Hepatic stellate cell (primary cell): ENCODE results near the gene TSPAN7.

Experiments
- DNase-seq: peaks from one replicate; pipeline ENCODE4 v3.0.0; 2011; ENCODE audit warnings: low spot score

The TSPAN7 gene

DNA sequence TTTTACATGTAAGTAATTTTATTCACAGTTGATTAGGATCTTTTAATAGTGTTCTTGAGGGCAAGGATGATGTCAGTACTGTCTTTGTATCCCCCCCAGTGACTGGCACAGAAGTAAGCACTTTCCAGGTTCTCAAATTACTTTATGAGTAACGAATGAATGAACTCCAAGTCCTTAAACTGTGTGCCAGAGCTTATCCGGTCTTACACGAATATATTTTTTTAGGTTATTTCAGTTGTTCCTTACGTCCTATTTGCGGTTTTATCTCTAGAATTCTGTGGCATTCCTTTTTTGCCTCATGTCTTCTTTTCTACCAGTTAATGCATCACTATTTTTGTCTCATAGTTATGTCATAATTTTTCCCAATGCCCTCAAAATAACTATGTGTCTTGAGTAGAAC lies 133.1 kb downstream of the TSPAN7 start:
- no peak for DNase-seq

DNA sequence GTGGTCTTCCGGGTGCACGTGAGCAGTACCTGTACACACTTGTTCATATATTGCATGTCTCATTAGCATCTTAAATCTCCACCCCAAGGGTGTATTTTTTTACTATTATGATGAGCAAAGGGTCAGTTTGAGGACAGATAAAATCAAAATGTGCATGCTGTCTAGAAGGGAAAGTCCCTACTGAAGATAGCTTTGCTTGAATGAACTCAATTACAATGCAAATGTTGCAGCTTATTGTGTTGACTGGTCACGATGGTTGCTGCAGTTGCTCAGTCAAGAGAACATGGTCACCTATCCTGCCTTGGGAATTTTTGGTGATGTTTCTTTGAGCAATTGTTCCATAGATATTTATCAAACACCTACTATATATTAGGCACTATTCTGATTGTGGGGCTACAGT lies 136.1 kb downstream of the TSPAN7 start:
- DNase-seq, result no peak

DNA sequence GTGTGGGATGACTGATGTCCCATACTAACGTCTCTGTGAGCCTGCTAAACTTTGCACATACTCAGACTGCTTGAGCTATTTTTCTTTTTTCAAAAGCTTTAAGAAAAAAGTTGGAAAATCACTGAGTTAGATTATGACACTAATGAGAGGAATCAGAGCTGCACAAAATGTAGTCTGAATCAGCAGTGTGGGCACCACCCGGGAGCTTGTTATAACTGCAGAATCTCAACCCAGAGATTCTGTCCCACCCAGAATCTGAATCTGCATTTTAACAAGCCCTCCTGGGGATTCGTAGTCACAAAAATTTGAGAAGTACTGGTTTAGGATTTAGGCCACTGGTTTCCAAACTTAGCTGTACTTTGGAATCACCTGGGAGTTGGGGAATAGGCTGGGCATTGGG lies 137.8 kb downstream of the TSPAN7 start:
- DNase-seq, result no peak

DNA sequence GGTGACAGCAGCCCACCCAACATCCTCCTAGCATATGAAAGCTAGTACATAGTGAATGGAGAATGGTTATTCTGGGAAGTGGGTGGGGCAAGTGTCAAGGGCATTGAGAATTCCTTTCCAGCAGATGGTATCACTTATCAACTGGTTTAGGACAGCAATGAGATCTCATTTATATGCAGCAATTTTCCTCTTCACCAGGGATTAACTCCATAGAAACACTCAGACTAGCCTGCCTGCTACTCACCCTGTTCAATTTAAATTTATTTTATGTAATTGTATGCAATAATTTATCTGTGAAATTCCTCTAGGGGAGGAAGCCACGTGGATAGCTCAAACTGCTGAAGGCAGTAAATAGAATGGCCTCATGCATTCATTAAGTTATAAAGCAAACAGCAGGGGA lies 138.4 kb downstream of the TSPAN7 start:
- no peak for DNase-seq

DNA sequence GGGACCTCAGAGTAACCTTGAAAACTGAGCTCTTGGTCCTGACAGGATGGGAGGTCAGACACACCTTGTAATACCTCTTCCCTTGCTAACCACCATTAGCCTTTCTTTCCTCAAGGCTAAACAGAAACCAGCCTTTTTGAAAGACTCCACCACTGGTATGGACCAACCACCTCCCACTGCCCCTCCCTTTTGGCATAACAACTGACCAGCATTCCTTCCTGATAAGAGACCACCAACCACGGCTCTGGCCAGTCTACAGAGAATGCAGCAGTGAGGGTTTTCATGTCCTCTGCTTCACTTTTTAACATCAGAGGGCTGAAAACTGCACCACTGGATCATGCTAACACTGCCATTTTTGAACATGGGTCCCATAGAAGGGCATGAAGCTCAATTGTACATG lies 139.7 kb downstream of the TSPAN7 start:
- no peak for DNase-seq

DNA sequence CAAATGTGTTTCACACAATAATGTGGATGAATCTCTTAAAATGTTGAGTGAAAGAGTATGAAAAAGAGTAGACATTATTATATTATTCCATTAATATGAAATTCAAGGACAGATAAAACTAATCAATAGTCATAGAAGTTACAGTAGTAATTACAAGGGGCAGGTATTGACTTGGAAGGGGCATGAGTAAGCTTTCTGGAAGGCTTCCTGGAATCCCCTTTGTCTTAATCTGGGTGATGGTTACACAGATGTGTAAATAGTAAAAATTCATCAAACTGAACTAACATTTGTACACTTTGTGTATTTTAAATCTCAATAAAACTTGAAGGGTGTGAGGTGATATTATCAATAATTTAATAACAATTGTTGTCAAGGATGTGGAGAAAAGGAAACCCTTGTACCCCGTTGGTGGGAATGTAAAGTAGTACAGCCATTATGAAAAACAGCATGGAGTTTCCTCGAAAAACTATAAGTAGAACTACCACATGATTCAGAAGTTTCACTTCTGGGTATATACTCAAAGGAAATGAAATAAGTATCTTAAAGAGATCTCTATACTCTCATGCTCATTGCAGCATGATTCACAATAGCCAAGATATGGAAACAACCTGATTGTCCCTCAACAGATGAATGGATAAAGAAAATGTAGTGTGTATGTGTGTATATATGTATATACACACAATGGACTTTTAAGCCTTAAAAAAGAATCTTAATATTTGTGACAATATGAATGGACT lies 143.0 kb downstream of the TSPAN7 start:
- DNase-seq, result no peak

DNA sequence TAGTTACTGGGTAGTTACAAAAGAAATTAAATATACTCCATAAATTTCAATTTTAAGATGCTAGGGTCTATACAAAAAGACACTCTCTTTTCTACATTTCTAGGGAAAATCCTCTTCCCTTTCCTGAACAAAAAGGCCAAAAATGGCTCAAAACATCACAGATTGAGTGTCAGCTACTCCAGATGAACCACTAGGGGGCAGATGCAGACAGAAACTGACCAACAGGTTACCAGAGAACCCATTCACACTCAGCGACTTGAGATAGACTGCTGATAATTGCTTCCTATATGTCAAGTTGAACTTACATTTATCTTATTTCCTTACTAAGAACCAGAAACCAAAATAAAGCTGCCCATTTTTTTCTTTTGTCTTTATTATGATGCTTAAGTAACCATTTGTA lies 156.5 kb downstream of the TSPAN7 start:
- peak; percentile 20 for DNase-seq

DNA sequence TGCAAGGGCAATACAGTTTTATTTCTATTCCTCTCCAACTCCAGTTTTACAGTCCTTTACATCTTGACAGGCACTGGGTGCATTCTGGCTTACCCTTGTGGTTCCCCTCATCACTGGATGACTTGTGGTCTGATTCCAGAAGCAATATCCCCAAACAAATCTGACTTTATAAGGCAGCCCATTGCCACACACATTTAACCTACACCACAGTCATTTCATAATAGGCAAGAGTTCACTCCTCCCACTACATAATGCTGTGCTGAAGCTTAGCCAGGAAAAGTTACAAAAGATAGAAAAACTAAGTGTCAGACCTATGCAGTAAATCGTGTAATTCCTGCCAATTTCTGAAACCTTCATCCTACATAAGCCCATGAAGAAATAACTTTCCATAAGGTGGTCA lies 157.0 kb downstream of the TSPAN7 start:
- DNase-seq, result no peak

DNA sequence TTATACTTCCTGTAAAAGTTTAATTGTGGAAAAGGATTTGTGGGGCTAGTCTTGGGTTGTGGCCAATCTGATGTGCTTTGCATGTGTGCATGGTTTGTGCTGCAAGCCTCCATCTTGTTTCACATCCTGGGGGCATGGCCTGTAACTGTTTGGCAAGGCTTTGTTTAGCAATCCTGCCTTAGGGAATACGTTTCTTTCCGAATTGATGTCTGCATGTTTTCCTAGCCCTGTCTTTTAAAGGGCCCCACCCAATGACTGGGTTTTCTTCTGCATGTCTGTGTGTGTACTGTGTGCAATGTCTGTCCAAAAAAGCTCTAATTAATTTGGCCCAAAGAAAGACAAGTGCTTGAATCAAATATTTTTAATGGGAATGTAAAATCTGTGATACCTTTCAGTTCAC lies 165.3 kb downstream of the TSPAN7 start:
- no peak for DNase-seq

DNA sequence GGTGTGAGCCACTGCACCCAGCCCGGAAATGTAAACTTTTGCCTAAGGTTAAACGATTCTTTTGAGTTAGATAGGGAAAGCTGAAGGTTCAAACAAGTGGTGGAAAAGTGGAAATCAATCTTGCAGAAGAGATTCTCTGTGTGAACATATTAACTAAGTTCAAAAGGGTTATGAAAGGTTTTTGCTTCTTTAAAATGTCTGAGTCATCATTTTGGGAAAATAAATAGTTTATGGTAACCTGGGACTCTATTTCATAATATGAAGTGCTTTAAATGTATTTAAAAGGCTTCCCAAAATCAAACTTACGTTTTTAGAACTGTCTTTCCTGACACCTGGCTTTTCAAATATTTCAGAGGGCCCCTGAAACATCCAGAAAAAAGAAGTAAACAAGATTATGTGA lies 166.3 kb downstream of the TSPAN7 start:
- DNase-seq, result no peak

DNA sequence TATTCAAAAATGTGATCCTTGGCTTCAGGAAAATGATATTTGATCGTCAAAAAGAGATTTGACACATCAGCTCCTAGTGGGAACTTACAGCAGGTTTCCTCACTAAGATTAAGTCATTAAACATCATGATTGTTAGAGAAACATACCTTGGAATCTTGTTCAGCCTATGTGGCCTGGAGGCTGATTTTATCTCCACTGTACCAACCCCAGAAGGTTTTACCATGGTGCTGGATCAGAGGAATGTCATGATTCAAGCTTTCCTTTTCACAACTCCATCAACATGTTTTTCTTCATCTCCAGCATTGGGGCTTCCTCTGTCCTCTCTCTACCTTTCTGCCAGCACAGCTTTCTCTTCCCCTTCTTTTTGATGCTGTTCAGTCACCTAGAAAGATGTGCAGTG lies 171.5 kb downstream of the TSPAN7 start:
- no peak for DNase-seq
